ENCODE measurements around the gene INKA1.
"Not testable (repeated sequence)": the region's sequence is repeated elsewhere in the genome, so short reads cannot be mapped to it uniquely, and the experiment has no call there.

The INKA1 gene

GRCh38 chr3:49779358-49780079 is 23.5 kb upstream of the INKA1 start:
- in situ Hi-C loops (cut with HindIII; ENCODE audit: low pct_unique_long_range_greater_than_20kb, low sequenced_read_pairs): no loop called here
- no peak for DNase-seq (ENCODE audit: low read depth in 1 of 2, low spot score in 1 of 2)
- no peak for TF ChIP-seq JUND (IDR thresholded peaks at IDR 0.05; ENCODE audit: low read depth)

- in situ Hi-C loops (cut with HindIII; ENCODE audit: low pct_unique_long_range_greater_than_20kb, low sequenced_read_pairs): no loop called here
- no peak for TF ChIP-seq JUND (IDR thresholded peaks at IDR 0.05; ENCODE audit: low read depth)
- DNase-seq (ENCODE audit: low read depth in 1 of 2, low spot score in 1 of 2): no peak
Measured at GRCh38 chr3:49780080-49780974, 22.7 kb upstream of the INKA1 start.

DNA sequence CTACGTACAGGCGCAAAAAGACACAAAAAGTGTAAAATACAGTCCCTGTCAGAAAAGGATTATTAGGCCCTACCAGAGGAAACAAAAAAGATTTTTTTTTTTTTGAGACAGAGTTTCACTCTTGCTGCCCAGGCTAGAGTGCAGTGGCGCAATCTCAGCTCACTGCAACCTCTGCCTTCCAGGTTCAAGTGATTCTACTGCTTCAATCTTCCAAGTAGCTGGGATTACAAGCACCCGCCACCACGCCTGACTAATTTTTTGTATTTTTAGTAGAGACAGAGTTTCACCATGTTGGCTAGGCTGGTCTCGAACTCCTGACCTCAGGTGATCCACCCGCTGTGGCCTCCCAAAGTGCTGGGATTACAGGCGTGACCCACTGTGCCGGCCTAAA is 22.1 kb upstream of the INKA1 start:
- DNase-seq (ENCODE audit: low read depth in 1 of 2, low spot score in 1 of 2); in situ Hi-C loops (cut with HindIII; ENCODE audit: low pct_unique_long_range_greater_than_20kb, low sequenced_read_pairs): not testable (repeated sequence)

DNA sequence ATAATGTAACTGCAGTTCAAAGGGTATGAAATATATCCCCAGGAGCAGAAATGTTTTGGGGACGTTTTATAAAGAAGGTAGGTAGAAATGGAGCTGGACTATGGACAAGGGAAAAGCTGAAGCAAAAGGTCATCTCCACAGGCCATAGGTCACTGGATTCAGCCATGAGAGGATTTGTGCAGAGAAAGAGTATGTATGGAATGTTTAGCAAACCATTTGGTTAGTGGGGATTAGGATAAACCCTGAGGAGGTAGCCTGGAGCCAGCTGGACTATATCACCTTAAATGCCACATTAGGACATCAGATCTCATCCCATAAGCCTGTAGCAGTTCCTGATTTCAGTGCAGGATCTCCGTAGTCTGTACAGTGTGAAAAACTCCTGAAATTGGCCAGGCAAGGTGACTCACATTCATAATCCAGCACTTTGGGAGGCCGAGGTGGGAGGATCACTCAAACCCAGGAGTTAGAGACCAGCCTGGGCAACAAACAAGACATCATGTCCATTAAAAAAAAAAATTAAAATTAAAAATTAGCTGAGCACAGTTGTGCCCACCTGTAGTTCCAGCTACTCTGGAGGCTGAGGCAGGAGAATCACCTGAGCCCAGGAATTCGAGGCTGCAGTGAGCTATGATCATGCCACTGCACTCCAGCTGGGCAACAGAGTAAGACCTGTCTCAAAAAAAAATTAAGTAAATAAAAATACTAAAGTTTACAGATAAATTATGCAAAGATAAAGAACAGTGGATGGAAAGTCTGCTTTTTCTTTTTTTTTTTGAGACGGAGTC is 21.5 kb upstream of the INKA1 start:
- DNase-seq (ENCODE audit: low read depth in 1 of 2, low spot score in 1 of 2): no peak
- in situ Hi-C loops (cut with HindIII; ENCODE audit: low pct_unique_long_range_greater_than_20kb, low sequenced_read_pairs): no loop called here
- no peak for TF ChIP-seq JUND (IDR thresholded peaks at IDR 0.05; ENCODE audit: low read depth)

GRCh38 chr3:49782277-49782676 is 20.8 kb upstream of the INKA1 start:
- DNase-seq (ENCODE audit: low read depth in 1 of 2, low spot score in 1 of 2); in situ Hi-C loops (cut with HindIII; ENCODE audit: low pct_unique_long_range_greater_than_20kb, low sequenced_read_pairs): not testable (repeated sequence)

GRCh38 chr3:49785565-49786356 is 17.3 kb upstream of the INKA1 start:
- in situ Hi-C loops (cut with HindIII; ENCODE audit: low pct_unique_long_range_greater_than_20kb, low sequenced_read_pairs): no loop called here
- DNase-seq (ENCODE audit: low read depth in 1 of 2, low spot score in 1 of 2): peak in 1 of 2 experiments; percentile 19
- TF ChIP-seq JUND (IDR thresholded peaks at IDR 0.05; ENCODE audit: low read depth): no peak

DNA sequence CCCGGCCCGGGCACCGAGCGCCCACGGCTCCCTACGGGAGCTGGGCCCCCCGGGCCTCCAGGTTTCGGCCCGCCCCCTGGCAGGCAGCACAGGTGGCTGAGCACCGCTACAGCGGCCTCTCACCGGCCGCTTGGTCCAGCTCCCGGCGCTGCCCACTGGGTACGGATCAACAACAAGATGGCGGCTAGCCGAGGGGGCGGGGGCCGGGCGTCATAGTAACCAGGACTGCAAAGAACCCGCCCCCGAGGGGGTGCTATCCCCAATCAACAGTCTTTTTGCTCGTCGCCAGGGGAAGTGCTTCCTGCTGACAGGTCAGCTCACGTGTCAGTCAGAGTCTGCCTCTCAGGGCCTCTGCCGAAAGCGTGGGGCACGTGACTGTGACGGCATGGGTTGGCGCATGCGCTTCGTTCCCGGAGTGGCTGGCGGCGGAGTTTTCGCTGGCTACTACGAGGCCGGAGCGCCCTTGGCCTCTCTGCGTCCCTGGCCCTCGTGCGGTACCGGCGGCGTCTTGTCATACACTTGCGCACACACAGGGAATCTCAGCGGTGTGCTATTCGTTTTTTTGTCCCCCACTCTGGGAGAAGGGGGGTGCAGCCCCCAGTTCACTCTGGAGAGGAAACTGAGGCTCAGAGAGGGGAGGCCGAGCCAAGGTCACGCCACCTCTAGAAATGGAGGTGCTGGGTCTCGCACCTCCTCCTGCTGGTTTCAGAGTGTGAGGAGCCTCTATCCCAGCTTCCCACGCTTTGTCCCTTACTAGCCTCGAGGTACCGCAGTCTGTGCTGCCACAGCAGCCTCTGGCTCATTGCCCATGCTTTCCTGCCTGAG is 16.5 kb upstream of the INKA1 start, which contains the start of gene IP6K1:
Gene IP6K1 (minus strand): TSS at position 186 of the 825 bp plus-strand sequence. CDS start 38,502 bp downstream, outside the sequence.
- no peak for TF ChIP-seq JUND (IDR thresholded peaks at IDR 0.05; ENCODE audit: low read depth)
- DNase-seq (ENCODE audit: low read depth in 1 of 2, low spot score in 1 of 2): peak; percentile 99
- in situ Hi-C loops (cut with HindIII; ENCODE audit: low pct_unique_long_range_greater_than_20kb, low sequenced_read_pairs): no loop called here

- in situ Hi-C loops (cut with HindIII; ENCODE audit: low pct_unique_long_range_greater_than_20kb, low sequenced_read_pairs): no loop called here
- TF ChIP-seq JUND (IDR thresholded peaks at IDR 0.05; ENCODE audit: low read depth): no peak
Measured at GRCh38 chr3:49787182-49787464, 15.9 kb upstream of the INKA1 start.

GRCh38 chr3:49787536-49787935 is 15.5 kb upstream of the INKA1 start:
- no peak for DNase-seq (ENCODE audit: low read depth in 1 of 2, low spot score in 1 of 2)
- TF ChIP-seq JUND (IDR thresholded peaks at IDR 0.05; ENCODE audit: low read depth): no peak

More at GRCh38 chr3:49787182-49787464, 15.9 kb upstream of the INKA1 start:
- DNase-seq (ENCODE audit: low read depth in 1 of 2, low spot score in 1 of 2): no peak

DNA sequence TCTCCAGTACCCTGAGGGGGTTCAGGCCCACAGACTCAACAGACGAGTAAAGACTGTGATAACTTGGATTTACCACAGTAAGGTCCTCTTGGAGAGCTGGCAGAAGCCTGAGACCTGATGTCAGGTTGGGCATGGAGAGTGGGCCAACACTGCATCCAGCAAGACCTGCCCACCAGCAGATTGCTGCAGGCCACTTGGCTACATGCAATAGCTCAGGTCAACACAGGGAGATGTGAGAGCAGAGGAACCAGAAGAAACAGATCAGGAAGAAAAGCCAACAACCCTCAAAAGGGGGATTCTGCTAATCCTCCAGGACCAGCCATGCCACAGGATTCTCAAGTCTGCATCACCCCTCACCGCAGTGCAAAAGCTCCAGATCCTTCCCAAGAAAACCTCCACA is 15.0 kb upstream of the INKA1 start:
- TF ChIP-seq JUND (IDR thresholded peaks at IDR 0.05; ENCODE audit: low read depth): no peak
- DNase-seq (ENCODE audit: low read depth in 1 of 2, low spot score in 1 of 2): no peak
- in situ Hi-C loops (cut with HindIII; ENCODE audit: low pct_unique_long_range_greater_than_20kb, low sequenced_read_pairs): no loop called here

More at GRCh38 chr3:49787536-49787935, 15.5 kb upstream of the INKA1 start:
- in situ Hi-C loops (cut with HindIII; ENCODE audit: low pct_unique_long_range_greater_than_20kb, low sequenced_read_pairs): no loop called here

GRCh38 chr3:49790626-49791411 is 12.2 kb upstream of the INKA1 start:
- in situ Hi-C loops (cut with HindIII; ENCODE audit: low pct_unique_long_range_greater_than_20kb, low sequenced_read_pairs): no loop called here
- DNase-seq (ENCODE audit: low read depth in 1 of 2, low spot score in 1 of 2): no peak
- no peak for TF ChIP-seq JUND (IDR thresholded peaks at IDR 0.05; ENCODE audit: low read depth)

All from T47D (cell line).